Natural killer cell (primary cell): ENCODE data around the gene BCL11B. TPM values are rescaled to one million over a fixed set of nuclear protein-coding genes. Genes with fewer than 3 reads are reported as not detected.
"Not testable (repeated sequence)": the region's sequence is repeated elsewhere in the genome, so short reads cannot be mapped to it uniquely, and the experiment has no call there.

ENCODE experiments used
- ATAC-seq, 3 donors: fragments of 150-1000 bp in 2 of 3; fragments of 200-7000 bp in 1 of 3; cut with Tn5 transposase; 1 replicate in 1 of 3; 2 replicates in 2 of 3; pipeline ENCODE4 v1.10.0; 2021; ENCODE audit warnings: mild to moderate bottlenecking in 2 of 3, moderate library complexity in 2 of 3
- DNase-seq, 2 donors: peaks; one replicate each; pipeline versions ENCODE4 v3.0.0 to v3.0.0-alpha.2; 2013 to 2021; ENCODE audit warnings: mixed read lengths in 1 of 2
- H3K27ac ChIP-seq: one replicate; pipeline ENCODE4 v1.5.1; 2013; ENCODE audit warnings: mild to moderate bottlenecking, low read length
- H3K27me3 ChIP-seq: one replicate; pipeline ENCODE4 v1.6.1; 2013; ENCODE audit warnings: low read length; ENCODE audit not compliant: control insufficient read depth, insufficient read depth
- H3K36me3 ChIP-seq: one replicate; pipeline ENCODE4 v1.6.1; 2013; ENCODE audit warnings: low read length; ENCODE audit not compliant: control insufficient read depth, insufficient read depth
- H3K4me1 ChIP-seq: one replicate; pipeline ENCODE4 v1.6.1; 2013; ENCODE audit warnings: low read length; ENCODE audit not compliant: control insufficient read depth, insufficient read depth
- H3K4me3 ChIP-seq: one replicate; pipeline ENCODE4 v1.5.1; 2013; ENCODE audit warnings: low read length
- H3K9me3 ChIP-seq: one replicate; pipeline ENCODE4 v1.6.1; 2013; ENCODE audit warnings: low read length; ENCODE audit not compliant: control insufficient read depth, insufficient read depth
- H3K27ac Mint-ChIP-seq, 2 donors: one replicate each; pipeline ENCODE4 v1.8.0; 2022; ENCODE audit warnings: mild to moderate bottlenecking in 2 of 2, mixed read lengths in 2 of 2, moderate library complexity in 1 of 2
- H3K27me3 Mint-ChIP-seq, 2 donors: one replicate each; pipeline ENCODE4 v1.8.0; 2022; ENCODE audit warnings: low read depth in 2 of 2, mixed read lengths in 2 of 2
- H3K36me3 Mint-ChIP-seq: one replicate; pipeline ENCODE4 v1.8.0; 2022; ENCODE audit warnings: mixed read lengths
- H3K4me1 Mint-ChIP-seq, 2 donors: one replicate each; pipeline ENCODE4 v1.8.0; 2022; ENCODE audit warnings: mixed read lengths in 2 of 2
- H3K4me3 Mint-ChIP-seq: one replicate; pipeline ENCODE4 v1.8.0; 2022; ENCODE audit warnings: mild to moderate bottlenecking, moderate library complexity, mixed read lengths
- H3K9me3 Mint-ChIP-seq, 2 donors: one replicate each; pipeline ENCODE4 v1.8.0; 2022; ENCODE audit warnings: mixed read lengths in 2 of 2
- CTCF ChIP-seq: fragments of 200-600 bp; IDR thresholded peaks from one replicate; pipeline ENCODE4 v1.8.0; 2022; ENCODE audit warnings: antibody characterized with exemption
- WGBS: methylation state at CpG from one replicate; pipeline ENCODE4 v1.1.7; 2013; ENCODE audit warnings: missing lambda C conversion rate; ENCODE audit not compliant: insufficient coverage; 5-methylcytosine and 5-hydroxymethylcytosine counted together
- intact Hi-C: fragments of 100-400 bp; cut with micrococcal nuclease; formaldehyde crosslinking; loops from one replicate; pipeline ENCODE4 v1.14.2; 2022
- total RNA-seq, 4 donors: library from RNA; stranded (reverse); fragments of 120-200 nt in 1 of 4; gene quantifications; one replicate each; pipeline versions ENCODE4 v1.2.3 to v1.2.4, GENCODE V29; 2013 to 2022

BCL11B gene
- total RNA-seq, 3 donors from 2014 or later (not counting 1 experiment from before 2014, with no cell fraction given): 43.5 to 61.5 (median 56.2) TPM

- Mint-ChIP-seq H3K27me3 (no peaks in the 10 kb centered on the region), H3K27ac (peak overlapping the region; percentile 71 to 76), H3K4me3 (peak overlapping the region; percentile 28), H3K4me1 (peaks cover 79 to 86% of the 10 kb centered on the region in 2 donors), H3K9me3 (no peaks in the 10 kb centered on the region), H3K36me3 (no peaks in the 10 kb centered on the region)
- Histone ChIP-seq H3K27me3 (no peaks in the 10 kb centered on the region), H3K4me3 (no peak overlapping the region), H3K36me3 (no peaks in the 10 kb centered on the region), H3K27ac (no peak overlapping the region), H3K9me3 (no peaks in the 10 kb centered on the region), H3K4me1 (peaks cover 78% of the 10 kb centered on the region)
- 89% methylated on average over 16 of the region's 16 CpGs for WGBS
- peak in 1 of 2 donors; percentile 46 for DNase-seq
- no peak for ATAC-seq
- TF ChIP-seq CTCF: no peak
- intact Hi-C loops: no loop called here
These were observed 84.9 kb downstream of the BCL11B start for GRCh38 chr14:99186956-99187690.

- peaks cover 75% of the 10 kb centered on the region for H3K4me1 ChIP-seq
- H3K36me3 Mint-ChIP-seq, intact Hi-C loops, H3K4me3 Mint-ChIP-seq, H3K9me3 Mint-ChIP-seq, H3K4me3 ChIP-seq, H3K36me3 ChIP-seq, H3K9me3 ChIP-seq, H3K27me3 Mint-ChIP-seq, H3K27me3 ChIP-seq, ATAC-seq, H3K27ac ChIP-seq: not testable (repeated sequence)
- peaks cover 79 to 86% of the 10 kb centered on the region in 2 donors for H3K4me1 Mint-ChIP-seq
- 95% methylated on average over 7 of the region's 8 CpGs for WGBS
- DNase-seq: peak in 1 of 2 donors; percentile 35
- H3K27ac Mint-ChIP-seq: peak overlapping the region; percentile 67 to 76
These were observed 85.7 kb downstream of the BCL11B start for GRCh38 chr14:99186336-99186735.

- no peak for TF ChIP-seq CTCF
- intact Hi-C loops: no loop called here
- DNase-seq (peak in 1 of 2 donors; percentile 48), ATAC-seq (no peak)
- Mint-ChIP-seq H3K27ac (peak overlapping the region; percentile 67 to 76), H3K4me1 (peaks cover 78 to 79% of the 10 kb centered on the region in 2 donors), H3K27me3 (no peaks in the 10 kb centered on the region), H3K9me3 (no peaks in the 10 kb centered on the region), H3K36me3 (no peaks in the 10 kb centered on the region), H3K4me3 (no peak overlapping the region)
- H3K9me3 ChIP-seq: no peaks in the 10 kb centered on the region
- WGBS: 89% methylated on average over 16 of the region's 16 CpGs
- H3K4me3 ChIP-seq: no peak overlapping the region
- no peaks in the 10 kb centered on the region for H3K36me3 ChIP-seq
- H3K27ac ChIP-seq: no peak overlapping the region
- H3K4me1 ChIP-seq: peaks cover 73% of the 10 kb centered on the region
- no peaks in the 10 kb centered on the region for H3K27me3 ChIP-seq
These were observed 86.4 kb downstream of the BCL11B start for GRCh38 chr14:99185436-99186068.

GRCh38 chr14:99183716-99184115, 88.3 kb downstream of the BCL11B start:
- Mint-ChIP-seq H3K27me3 (no peaks in the 10 kb centered on the region), H3K36me3 (no peaks in the 10 kb centered on the region)

More at GRCh38 chr14:99183716-99184115, 88.3 kb downstream of the BCL11B start:
- no peak for TF ChIP-seq CTCF
- Histone ChIP-seq H3K9me3 (no peaks in the 10 kb centered on the region), H3K27ac (no peak overlapping the region), H3K27me3 (no peaks in the 10 kb centered on the region), H3K36me3 (no peaks in the 10 kb centered on the region), H3K4me1 (peaks cover 64% of the 10 kb centered on the region), H3K4me3 (no peak overlapping the region)
- ATAC-seq (no peak), DNase-seq (no peak)
- Mint-ChIP-seq H3K27ac (peak overlapping the region; percentile 67 to 76), H3K9me3 (no peaks in the 10 kb centered on the region), H3K4me1 (peaks cover 80 to 81% of the 10 kb centered on the region in 2 donors), H3K4me3 (no peak overlapping the region)
- WGBS: 93% methylated on average over 8 of the region's 8 CpGs
- intact Hi-C loops: no loop called here
